ENCODE measurements around the gene MAPK14.

DNA sequence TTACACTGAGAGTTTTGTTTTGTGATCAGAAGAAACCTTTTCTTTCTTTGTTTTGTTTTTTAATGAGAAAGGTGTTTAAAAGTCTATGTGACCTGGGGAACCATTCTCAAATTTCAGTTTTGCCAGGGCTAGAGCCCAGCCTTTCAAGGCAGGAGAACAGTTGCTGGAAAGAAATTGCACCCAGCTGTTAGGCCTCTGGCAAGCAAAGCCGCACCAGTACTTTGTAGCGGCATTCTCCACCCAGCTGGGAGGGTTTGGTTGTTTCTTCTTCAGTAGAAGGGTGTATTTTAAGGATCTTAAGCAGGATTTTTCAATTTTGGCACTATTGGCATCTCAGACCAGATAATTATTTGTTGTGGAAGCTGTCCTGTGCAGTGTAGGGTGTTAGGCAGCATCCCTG lies 86.1 kb downstream of the MAPK14 start:
- no peak for TF ChIP-seq RAD21 (IDR thresholded peaks at IDR 0.05; ENCODE audit: low read depth)
- TF ChIP-seq NFIC (IDR thresholded peaks at IDR 0.05), result no peak
- TF ChIP-seq TEAD4 (IDR thresholded peaks at IDR 0.05), result no peak
- no peak for TF ChIP-seq YY1 (IDR thresholded peaks at IDR 0.05; ENCODE audit: low read depth)
- no peak for TF ChIP-seq CREB1 (IDR thresholded peaks at IDR 0.05; ENCODE audit: low read depth)
- no peak for TF ChIP-seq TCF12 (IDR thresholded peaks at IDR 0.05; ENCODE audit: low read depth)
- TF ChIP-seq, protein P1, sequence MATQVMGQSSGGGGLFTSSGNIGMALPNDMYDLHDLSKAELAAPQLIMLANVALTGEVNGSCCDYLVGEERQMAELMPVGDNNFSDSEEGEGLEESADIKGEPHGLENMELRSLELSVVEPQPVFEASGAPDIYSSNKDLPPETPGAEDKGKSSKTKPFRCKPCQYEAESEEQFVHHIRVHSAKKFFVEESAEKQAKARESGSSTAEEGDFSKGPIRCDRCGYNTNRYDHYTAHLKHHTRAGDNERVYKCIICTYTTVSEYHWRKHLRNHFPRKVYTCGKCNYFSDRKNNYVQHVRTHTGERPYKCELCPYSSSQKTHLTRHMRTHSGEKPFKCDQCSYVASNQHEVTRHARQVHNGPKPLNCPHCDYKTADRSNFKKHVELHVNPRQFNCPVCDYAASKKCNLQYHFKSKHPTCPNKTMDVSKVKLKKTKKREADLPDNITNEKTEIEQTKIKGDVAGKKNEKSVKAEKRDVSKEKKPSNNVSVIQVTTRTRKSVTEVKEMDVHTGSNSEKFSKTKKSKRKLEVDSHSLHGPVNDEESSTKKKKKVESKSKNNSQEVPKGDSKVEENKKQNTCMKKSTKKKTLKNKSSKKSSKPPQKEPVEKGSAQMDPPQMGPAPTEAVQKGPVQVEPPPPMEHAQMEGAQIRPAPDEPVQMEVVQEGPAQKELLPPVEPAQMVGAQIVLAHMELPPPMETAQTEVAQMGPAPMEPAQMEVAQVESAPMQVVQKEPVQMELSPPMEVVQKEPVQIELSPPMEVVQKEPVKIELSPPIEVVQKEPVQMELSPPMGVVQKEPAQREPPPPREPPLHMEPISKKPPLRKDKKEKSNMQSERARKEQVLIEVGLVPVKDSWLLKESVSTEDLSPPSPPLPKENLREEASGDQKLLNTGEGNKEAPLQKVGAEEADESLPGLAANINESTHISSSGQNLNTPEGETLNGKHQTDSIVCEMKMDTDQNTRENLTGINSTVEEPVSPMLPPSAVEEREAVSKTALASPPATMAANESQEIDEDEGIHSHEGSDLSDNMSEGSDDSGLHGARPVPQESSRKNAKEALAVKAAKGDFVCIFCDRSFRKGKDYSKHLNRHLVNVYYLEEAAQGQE (IDR thresholded peaks at IDR 0.05; ENCODE audit: low read depth), result no peak
- TF ChIP-seq CEBPB (IDR thresholded peaks at IDR 0.05), result no peak
- no peak for TF ChIP-seq EGR1 (IDR thresholded peaks at IDR 0.05)
- no peak for TF ChIP-seq ZBTB7A (IDR thresholded peaks at IDR 0.05; ENCODE audit: low read depth)
- no peak for TF ChIP-seq EP300 (IDR thresholded peaks at IDR 0.05; ENCODE audit: borderline replicate concordance)
- TF ChIP-seq, protein P2, sequence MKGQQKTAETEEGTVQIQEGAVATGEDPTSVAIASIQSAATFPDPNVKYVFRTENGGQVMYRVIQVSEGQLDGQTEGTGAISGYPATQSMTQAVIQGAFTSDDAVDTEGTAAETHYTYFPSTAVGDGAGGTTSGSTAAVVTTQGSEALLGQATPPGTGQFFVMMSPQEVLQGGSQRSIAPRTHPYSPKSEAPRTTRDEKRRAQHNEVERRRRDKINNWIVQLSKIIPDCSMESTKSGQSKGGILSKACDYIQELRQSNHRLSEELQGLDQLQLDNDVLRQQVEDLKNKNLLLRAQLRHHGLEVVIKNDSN (IDR thresholded peaks at IDR 0.05), result no peak

All from Ishikawa (cell line).